GM12878 (cell line): Measurements from ENCODE around the gene IFNA13. TPM values are rescaled to one million over a fixed set of nuclear protein-coding genes. Genes with fewer than 3 reads are reported as not detected.

ENCODE experiments used
- ATAC-seq: fragments of 200-7000 bp; cut with Tn5 transposase; 3 replicates; pipeline ENCODE4 v1.9.1; 2020; ENCODE audit warnings: mild to moderate bottlenecking, moderate library complexity
- BruUV-seq: library from RNA; stranded (reverse); fragments of 400-500 nt; replicated peaks from 2 replicates; lab custom pipeline; 2021; lab: Mats Ljungman, UMichigan
- CTCF ChIA-PET: fragments of 300-600 bp; sonication (Branson Sonifier 250); formaldehyde crosslinking; extraction: SDS; loops from one replicate; lab custom pipeline; 2021; ENCODE audit warnings: inconsistent platforms; lab: Yijun Ruan, JAX
- POLR2A ChIA-PET: fragments of 350-600 bp; formaldehyde crosslinking; extraction: SDS; loops from one replicate; lab custom pipeline; 2021; ENCODE audit warnings: inconsistent platforms; lab: Charles Lee
- RAD21 ChIA-PET: fragments of 300-600 bp; sonication (Branson Sonifier 250); formaldehyde crosslinking; loops from one replicate; lab custom pipeline; 2023; ENCODE audit warnings: antibody characterized with exemption; ENCODE audit not compliant: unreplicated experiment; lab: Charles Lee
- SMC1A ChIA-PET: fragments of 300-600 bp; sonication (Branson Sonifier 250); formaldehyde crosslinking; loops from one replicate; lab custom pipeline; 2023; ENCODE audit not compliant: unreplicated experiment, uncharacterized antibody; lab: Charles Lee
- DNase-seq: peaks from one replicate; pipeline ENCODE4 v3.0.0-alpha.2; 2011; ENCODE audit warnings: low read depth, low spot score
- FAIRE-seq: peaks from 3 replicates; lab custom pipeline; 2011; peaks lifted over from hg19 to GRCh38; lab: Jason Lieb, UNC
- H2AFZ ChIP-seq: 2 replicates; pipeline ENCODE4 v1.6.0; 2011; ENCODE audit warnings: low read depth, low read length, control low read depth; ENCODE audit not compliant: control insufficient read depth
- H3K27ac ChIP-seq: 2 replicates; pipeline ENCODE4 v1.5.1; 2011; ENCODE audit warnings: control low read depth; ENCODE audit not compliant: control insufficient read depth, insufficient read depth
- H3K27me3 ChIP-seq, 2 experiments: replicated peaks in 1 of 2; 2 replicates each; pipeline versions ENCODE4 v1.6.0 to v1.6.1; 2011; ENCODE audit warnings: low read length in 1 of 2; ENCODE audit not compliant: control insufficient read depth in 2 of 2, insufficient read depth in 2 of 2
- H3K36me3 ChIP-seq, 2 experiments: 2 replicates each; pipeline ENCODE4 v1.5.1; 2011; ENCODE audit warnings: low read length in 1 of 2; ENCODE audit not compliant: control insufficient read depth in 2 of 2, insufficient read depth in 2 of 2
- H3K4me1 ChIP-seq: 2 replicates; pipeline ENCODE4 v1.6.1; 2011; ENCODE audit warnings: mild to moderate bottlenecking, low read length, moderate library complexity, mixed read lengths; ENCODE audit not compliant: control insufficient read depth, insufficient read depth
- H3K4me2 ChIP-seq: 2 replicates; pipeline ENCODE4 v1.6.0; 2011; ENCODE audit warnings: control low read depth; ENCODE audit not compliant: control insufficient read depth, insufficient read depth
- H3K4me3 ChIP-seq: fragments of 200-600 bp; sonication (generic); 2 replicates; pipeline ENCODE4 v1.5.1; 2016
- H3K79me2 ChIP-seq: 2 replicates; pipeline ENCODE4 v1.6.0; 2011; ENCODE audit warnings: low read length; ENCODE audit not compliant: control insufficient read depth, insufficient read depth
- H3K9ac ChIP-seq: 2 replicates; pipeline ENCODE4 v1.8.0; 2011; ENCODE audit warnings: low read length, control low read depth, mixed read lengths; ENCODE audit not compliant: control insufficient read depth, insufficient read depth
- H3K9me3 ChIP-seq: replicated peaks from 3 replicates; pipeline ENCODE4 v1.5.1; 2011; ENCODE audit warnings: mild to moderate bottlenecking, low read length; ENCODE audit not compliant: control insufficient read depth, insufficient read depth
- H4K20me1 ChIP-seq: 2 replicates; pipeline ENCODE4 v1.6.0; 2011; ENCODE audit not compliant: control insufficient read depth, insufficient read depth
- CBFB ChIP-seq: IDR thresholded peaks from 2 replicates; pipeline ENCODE4 v1.6.1; 2016; ENCODE audit warnings: antibody characterized with exemption, low read depth
- CREM ChIP-seq: IDR thresholded peaks from 2 replicates; pipeline ENCODE4 v1.6.1; 2014; ENCODE audit warnings: antibody characterized with exemption, low read depth
- EP300 ChIP-seq, 2 experiments: fragments of 150-350 bp in 1 of 2; IDR thresholded peaks; 2 replicates each; pipeline ENCODE4 v1.6.1; 2011 to 2012; ENCODE audit warnings: low read depth in 2 of 2, low read length in 2 of 2, borderline replicate concordance in 1 of 2, improper control_type of control experiment in 1 of 2, inconsistent platforms in 1 of 2; ENCODE audit not compliant: control insufficient read depth in 1 of 2
- PML ChIP-seq: IDR thresholded peaks from 2 replicates; pipeline ENCODE4 v1.6.1; 2012; ENCODE audit warnings: low read length, inconsistent platforms
- WGBS: methylation state at CpG from one replicate; pipeline ENCODE4 v1.1.6; 2016; ENCODE audit warnings: low lambda C conversion rate; ENCODE audit not compliant: insufficient replicate concordance, insufficient coverage; ENCODE audit errors: missing lambda C conversion rate; 5-methylcytosine and 5-hydroxymethylcytosine counted together
- in situ Hi-C: fragments of 300-500 bp; cut with MboI; formaldehyde crosslinking; loops from 9 replicates; pipeline ENCODE4 v1.14.3; 2018; ENCODE audit warnings: mixed read lengths
- intact Hi-C: fragments of 100-400 bp; cut with micrococcal nuclease; formaldehyde crosslinking; loops from one replicate; pipeline ENCODE4 v1.14.2; 2022; ENCODE audit not compliant: unreplicated experiment
- polyA plus RNA-seq, 11 experiments: library from polyadenylated mRNA; depleted of rRNA in 4 of 11; unstranded in 6 of 11; stranded (reverse) in 5 of 11; fragments of >200 nt; fragmentation: Nextera tagmentation in 4 of 11; fragmentation: Illumina TruSeq in 1 of 11; extraction: Ambion mirVana in 4 of 11; extraction: Trizol in 1 of 11; gene quantifications; 1 replicate in 1 of 11; 2 replicates in 10 of 11; pipeline versions ENCODE4 v1.2.1 to v1.2.3, GENCODE V29; 2011 to 2016; ENCODE audit warnings: inconsistent platforms in 2 of 11, missing spikeins in 2 of 11, low read depth in 1 of 11
- total RNA-seq, 4 experiments: library from RNA; depleted of rRNA in 3 of 4; stranded (reverse); fragments of >200 nt in 3 of 4; fragmentation: Illumina TruSeq in 1 of 4; extraction: Trizol in 1 of 4; gene quantifications; 2 replicates each; pipeline versions ENCODE4 v1.2.1 to v1.2.3, GENCODE V29; 2013 to 2021
- TF ChIP-seq, protein P1 (sequence below): fragments of 450-650 bp; IDR thresholded peaks from 2 replicates; pipeline ENCODE4 v1.6.1; 2016; ENCODE audit warnings: mild to moderate bottlenecking

Gene IFNA13
- total and polyA plus RNA-seq, 10 of the 15 experiments (the other 5 are each of a cell fraction or from before 2014, with no cell fraction given) = not detected

DNA sequence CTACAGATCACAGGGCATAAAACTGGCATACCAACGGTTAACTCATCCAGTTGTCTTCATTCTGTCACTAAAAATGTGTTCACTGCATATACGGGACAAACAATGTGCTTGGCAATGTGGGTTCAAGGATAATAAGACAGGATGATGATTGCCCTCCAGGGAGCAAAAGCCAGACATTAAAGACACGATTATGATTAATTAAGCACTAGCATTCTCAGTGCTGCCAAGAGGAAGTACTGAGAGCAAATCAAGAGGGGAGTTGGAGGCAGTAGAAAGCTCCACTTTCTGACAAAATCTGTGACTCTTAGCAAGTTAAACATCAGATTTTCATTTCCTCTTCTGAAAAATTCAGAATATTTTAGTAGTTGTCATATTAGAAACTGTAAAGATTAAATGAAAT, 32.1 kb upstream of the IFNA13 start (continued):
- TF ChIP-seq CREM (no peak), EP300 (IDR thresholded peaks at IDR 0.05; ENCODE audit: borderline replicate concordance in 1 of 2, control insufficient read depth in 1 of 2, low read depth in 2 of 2, low read length in 2 of 2) (no peak), PML (no peak)
- TF ChIP-seq, protein P1, sequence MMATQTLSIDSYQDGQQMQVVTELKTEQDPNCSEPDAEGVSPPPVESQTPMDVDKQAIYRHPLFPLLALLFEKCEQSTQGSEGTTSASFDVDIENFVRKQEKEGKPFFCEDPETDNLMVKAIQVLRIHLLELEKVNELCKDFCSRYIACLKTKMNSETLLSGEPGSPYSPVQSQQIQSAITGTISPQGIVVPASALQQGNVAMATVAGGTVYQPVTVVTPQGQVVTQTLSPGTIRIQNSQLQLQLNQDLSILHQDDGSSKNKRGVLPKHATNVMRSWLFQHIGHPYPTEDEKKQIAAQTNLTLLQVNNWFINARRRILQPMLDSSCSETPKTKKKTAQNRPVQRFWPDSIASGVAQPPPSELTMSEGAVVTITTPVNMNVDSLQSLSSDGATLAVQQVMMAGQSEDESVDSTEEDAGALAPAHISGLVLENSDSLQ = no peak

DNA sequence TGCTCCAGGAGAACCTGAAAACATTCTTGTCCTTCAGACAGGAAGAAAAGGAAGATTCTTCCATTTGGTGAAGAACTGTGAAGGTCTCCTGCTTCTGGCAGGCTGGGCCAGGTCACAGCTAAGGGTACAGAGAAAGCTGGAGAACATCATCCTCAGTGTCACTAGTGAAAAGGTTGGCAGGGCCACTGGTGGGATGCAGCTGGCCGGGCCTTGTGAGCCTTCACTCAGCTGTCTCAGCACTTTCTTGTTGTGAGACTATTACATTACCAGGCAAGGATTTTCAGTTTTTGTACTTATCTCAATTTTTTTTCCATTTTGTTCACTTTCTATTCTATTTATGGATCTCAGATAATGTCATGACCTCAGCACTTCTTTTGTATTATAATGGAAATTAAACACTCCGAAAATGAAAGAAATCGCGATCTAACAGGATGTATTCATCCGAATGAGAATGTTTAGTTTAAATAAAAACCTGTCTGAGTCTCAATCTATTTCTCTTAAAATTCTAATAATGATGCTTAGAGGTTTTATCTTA, 31.2 kb upstream of the IFNA13 start:
- no peaks in the 10 kb centered on the region for H4K20me1 ChIP-seq
- no peak overlapping the region for H3K4me3 ChIP-seq
- SMC1A ChIA-PET = interaction anchor here (1.2 to 4.4 kb wide), 9 partner anchors 10 to 159 kb away, joined by 3 to 30 read pairs (median 7); partner anchors contain the start of genes IFNA14, IFNA8 and KLHL9
- intact Hi-C loops = no loop called here
- no peak for DNase-seq
- no peak overlapping the region for H3K27ac ChIP-seq
- RAD21 ChIA-PET = interaction anchor here (0.9 to 2.4 kb wide), 4 partner anchors 21 to 73 kb away, joined by 3 to 29 read pairs (median 12); no protein-coding TSS in a partner anchor
- BruUV-seq = no TSS peak
- no peaks in the 10 kb centered on the region for H3K9me3 ChIP-seq
- POLR2A ChIA-PET = interaction anchor here (1.4 kb wide), 1 partner anchor 70 kb away, joined by 3 read pairs; no protein-coding TSS in a partner anchor
- no peak overlapping the region for H3K9ac ChIP-seq
- H3K36me3 ChIP-seq = no peaks in the 10 kb centered on the region
- 90% methylated on average over 5 of the region's 5 CpGs for WGBS
- H3K4me1 ChIP-seq = peaks cover 3% of the 10 kb centered on the region; the same call in 1 of the 2 replicates
- H3K79me2 ChIP-seq = no peaks in the 10 kb centered on the region; the same call in 1 of the 2 replicates
- peaks cover 0 to 2% of the 10 kb centered on the region in 2 experiments; a peak in 2 of 4 replicates for H3K27me3 ChIP-seq
- no peak overlapping the region for H2AFZ ChIP-seq
- H3K4me2 ChIP-seq = no peak overlapping the region
- no peak for TF ChIP-seq CBFB
- TF ChIP-seq, all 136 proteins: peak for 0
- CTCF ChIA-PET = interaction anchor here (0.9 to 2.6 kb wide), 12 partner anchors 10 to 204 kb away, joined by 3 to 49 read pairs (median 6); no protein-coding TSS in a partner anchor
- FAIRE-seq (no peak), ATAC-seq (no peak)
- in situ Hi-C loops = no loop called here
